Activated naive CD8-positive, alpha-beta T cell treated with anti-CD3 and anti-CD28 coated beads, Interleukin-2, amount 10 ng/mL, durations not matched to agents 7 days and 5 days (primary cell): ENCODE results near the gene KLF6. TPM values are rescaled to one million over a fixed set of nuclear protein-coding genes. Genes with fewer than 3 reads are reported as not detected.

ENCODE experiments used
- ATAC-seq: fragments of 150-1000 bp; cut with Tn5 transposase; one replicate; pipeline ENCODE4 v1.10.0; 2021; ENCODE audit warnings: low read depth, moderate library complexity
- POLR2A ChIA-PET: fragments of 350-600 bp; sonication (Branson Sonifier 250); formaldehyde crosslinking; loops from one replicate; lab custom pipeline; 2021; ENCODE audit warnings: antibody characterized with exemption; lab: Charles Lee
- DNase-seq: peaks from one replicate; pipeline ENCODE4 v3.0.0; 2021
- H3K27ac Mint-ChIP-seq: one replicate; pipeline ENCODE4 v1.8.0; 2022; ENCODE audit warnings: mild to moderate bottlenecking, mixed read lengths
- H3K27me3 Mint-ChIP-seq: one replicate; pipeline ENCODE4 v1.8.0; 2022; ENCODE audit warnings: mild to moderate bottlenecking, moderate library complexity, mixed read lengths
- H3K36me3 Mint-ChIP-seq: one replicate; pipeline ENCODE4 v1.8.0; 2021; ENCODE audit warnings: mild to moderate bottlenecking, mixed read lengths
- H3K4me1 Mint-ChIP-seq: one replicate; pipeline ENCODE4 v1.8.0; 2021; ENCODE audit warnings: mixed read lengths
- H3K4me3 Mint-ChIP-seq: one replicate; pipeline ENCODE4 v1.8.0; 2022; ENCODE audit warnings: mild to moderate bottlenecking, moderate library complexity, mixed read lengths
- H3K9me3 Mint-ChIP-seq: one replicate; pipeline ENCODE4 v1.8.0; 2021; ENCODE audit warnings: mixed read lengths
- total RNA-seq, 2 experiments: library from RNA; stranded (reverse); gene quantifications; one replicate each; pipeline ENCODE4 v1.2.3, GENCODE V29; 2021

KLF6 gene
- 100 to 1,000 TPM; 350 to 352 TPM for total RNA-seq

GRCh38 chr10:3784510-3785250 is at the start of gene KLF6:
KLF6 (minus strand) TSS chr10:3785209; CDS start chr10:3785014, 195 bp downstream.
- peak; percentile 2 for ATAC-seq
- peak within 1 kb of the TSS; percentile 92 for H3K4me3 Mint-ChIP-seq
- peak within 1 kb of the TSS; percentile 99 for H3K27ac Mint-ChIP-seq
- POLR2A ChIA-PET, result interaction anchor here (0.5 to 6.8 kb wide), 87 partner anchors 8 to 979 kb away, joined by 3 to 533 read pairs (median 5); partner anchors contain the start of gene PITRM1
- H3K9me3 Mint-ChIP-seq, result peaks cover 4% of the 10 kb centered on the region
- H3K4me1 Mint-ChIP-seq, result peaks cover 42% of the 10 kb centered on the region
- DNase-seq, result no peak
- H3K36me3 Mint-ChIP-seq, result peaks cover 57% of the 10 kb centered on the region
- no peaks in the 10 kb centered on the region for H3K27me3 Mint-ChIP-seq

DNA sequence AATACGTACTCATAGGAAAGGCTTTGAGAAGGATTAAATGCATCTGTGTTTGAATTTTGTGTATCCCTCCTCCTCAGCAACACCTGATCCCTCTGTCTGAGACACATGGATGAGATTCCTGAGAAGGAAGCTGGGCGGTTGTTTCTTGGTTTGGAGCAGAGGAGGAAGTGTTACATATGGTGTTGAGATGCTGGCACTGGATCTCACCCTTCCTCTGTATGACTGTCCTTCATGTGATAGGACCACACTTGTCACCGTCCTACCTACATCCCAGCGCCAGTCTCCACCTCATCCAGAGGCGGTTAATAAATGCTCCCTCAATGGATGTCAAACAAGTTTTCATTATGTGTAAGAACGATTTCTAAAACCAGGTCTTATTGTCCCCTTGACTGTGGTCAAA is 49.4 kb upstream of the KLF6 start:
- H3K36me3 Mint-ChIP-seq, result peaks cover 9% of the 10 kb centered on the region
- DNase-seq (no peak), ATAC-seq (no peak)
- H3K27ac Mint-ChIP-seq, result no peak overlapping the region
- POLR2A ChIA-PET, result interaction anchor here (0.6 to 1.9 kb wide), 2 partner anchors 49 to 755 kb away, joined by 3 to 7 read pairs; partner anchors contain the start of gene KLF6
- H3K4me3 Mint-ChIP-seq, result no peak overlapping the region
- H3K9me3 Mint-ChIP-seq, result peaks cover 8% of the 10 kb centered on the region
- H3K27me3 Mint-ChIP-seq, result no peaks in the 10 kb centered on the region
- peaks cover 44% of the 10 kb centered on the region for H3K4me1 Mint-ChIP-seq

DNA sequence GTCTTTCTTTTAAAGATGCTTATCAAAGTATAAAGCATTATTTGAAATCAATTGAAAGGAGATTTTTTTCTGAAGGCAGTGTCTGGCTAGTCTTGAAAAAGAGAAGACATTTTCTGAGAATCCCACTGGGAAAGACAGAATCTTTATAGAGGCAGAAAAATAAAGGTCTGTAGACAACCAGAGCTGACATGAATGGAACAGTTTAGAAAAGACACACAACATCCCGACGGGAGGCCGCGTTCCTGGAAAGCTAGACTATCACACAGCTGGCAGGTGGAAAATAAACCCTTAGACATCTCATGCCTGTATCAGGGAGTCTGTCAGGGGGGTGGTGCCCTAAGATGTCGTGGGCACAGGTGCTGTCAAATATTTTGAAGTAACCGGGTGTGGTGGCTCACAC is 48.0 kb upstream of the KLF6 start:
- Mint-ChIP-seq H3K27ac (no peak overlapping the region), H3K4me3 (no peak overlapping the region), H3K27me3 (no peaks in the 10 kb centered on the region), H3K9me3 (peaks cover 8% of the 10 kb centered on the region), H3K36me3 (peaks cover 10% of the 10 kb centered on the region), H3K4me1 (peaks cover 55% of the 10 kb centered on the region)
- ATAC-seq, result no peak
- POLR2A ChIA-PET, result interaction anchor here (2.8 kb wide), 1 partner anchor 49 kb away, joined by 17 read pairs; the partner anchor contains the start of gene KLF6
- DNase-seq, result no peak

- H3K4me1 Mint-ChIP-seq, result peaks cover 55% of the 10 kb centered on the region
- H3K9me3 Mint-ChIP-seq, result peaks cover 6% of the 10 kb centered on the region
- H3K27me3 Mint-ChIP-seq, result no peaks in the 10 kb centered on the region
- no peak for DNase-seq
- POLR2A ChIA-PET, result interaction anchor here (2.8 kb wide), 1 partner anchor 48 kb away, joined by 17 read pairs; the partner anchor contains the start of gene KLF6
- peaks cover 11% of the 10 kb centered on the region for H3K36me3 Mint-ChIP-seq
- no peak for ATAC-seq
- no peak overlapping the region for H3K27ac Mint-ChIP-seq
- no peak overlapping the region for H3K4me3 Mint-ChIP-seq
Measured at GRCh38 chr10:3832022-3832786, 47.2 kb upstream of the KLF6 start.

- no peak overlapping the region for H3K4me3 Mint-ChIP-seq
- POLR2A ChIA-PET, result interaction anchor here (2.8 kb wide), 1 partner anchor 47 kb away, joined by 17 read pairs; the partner anchor contains the start of gene KLF6
- H3K9me3 Mint-ChIP-seq, result peaks cover 6% of the 10 kb centered on the region
- H3K27ac Mint-ChIP-seq, result no peak overlapping the region
- H3K36me3 Mint-ChIP-seq, result peaks cover 11% of the 10 kb centered on the region
- H3K27me3 Mint-ChIP-seq, result no peaks in the 10 kb centered on the region
- ATAC-seq (no peak), DNase-seq (no peak)
- peaks cover 53% of the 10 kb centered on the region for H3K4me1 Mint-ChIP-seq
Measured at GRCh38 chr10:3831608-3832007, 46.6 kb upstream of the KLF6 start.

DNA sequence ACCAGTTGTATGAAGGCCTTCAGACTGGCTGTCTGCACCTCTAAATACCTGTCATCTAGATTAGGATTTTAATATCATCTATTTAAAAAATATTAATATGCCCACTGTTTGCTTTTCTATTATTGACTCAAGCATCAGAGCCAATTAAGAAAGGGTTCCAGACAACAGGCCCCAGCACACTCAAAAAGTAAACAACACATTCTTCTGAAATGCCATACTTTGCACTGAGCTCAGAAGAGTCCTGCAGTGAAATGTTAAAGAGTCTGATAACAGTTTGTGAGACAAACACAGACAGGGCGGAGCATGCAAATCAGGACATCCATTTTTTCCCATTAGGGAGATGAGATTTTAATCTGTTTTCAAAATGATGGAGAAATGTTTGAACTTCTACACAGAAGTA is 45.9 kb upstream of the KLF6 start:
- no peak for ATAC-seq
- no peak for DNase-seq
- peaks cover 11% of the 10 kb centered on the region for H3K36me3 Mint-ChIP-seq
- peaks cover 6% of the 10 kb centered on the region for H3K9me3 Mint-ChIP-seq
- no peaks in the 10 kb centered on the region for H3K27me3 Mint-ChIP-seq
- POLR2A ChIA-PET, result interaction anchor here (2.8 kb wide), 1 partner anchor 46 kb away, joined by 17 read pairs; the partner anchor contains the start of gene KLF6
- H3K4me3 Mint-ChIP-seq, result no peak overlapping the region
- peaks cover 46% of the 10 kb centered on the region for H3K4me1 Mint-ChIP-seq
- H3K27ac Mint-ChIP-seq, result no peak overlapping the region

- POLR2A ChIA-PET, result interaction anchor here (0.6 to 3.1 kb wide), 12 partner anchors 9 to 120 kb away, joined by 3 to 51 read pairs (median 6); partner anchors contain the start of gene KLF6
- DNase-seq (no peak), ATAC-seq (no peak)
- peaks cover 3% of the 10 kb centered on the region for H3K9me3 Mint-ChIP-seq
- H3K4me3 Mint-ChIP-seq, result peak overlapping the region; percentile 69
- peaks cover 8% of the 10 kb centered on the region for H3K36me3 Mint-ChIP-seq
- H3K27ac Mint-ChIP-seq, result peak overlapping the region; percentile 91
- no peaks in the 10 kb centered on the region for H3K27me3 Mint-ChIP-seq
- H3K4me1 Mint-ChIP-seq, result peaks cover 41% of the 10 kb centered on the region
Measured at GRCh38 chr10:3829156-3830050, 44.4 kb upstream of the KLF6 start.

DNA sequence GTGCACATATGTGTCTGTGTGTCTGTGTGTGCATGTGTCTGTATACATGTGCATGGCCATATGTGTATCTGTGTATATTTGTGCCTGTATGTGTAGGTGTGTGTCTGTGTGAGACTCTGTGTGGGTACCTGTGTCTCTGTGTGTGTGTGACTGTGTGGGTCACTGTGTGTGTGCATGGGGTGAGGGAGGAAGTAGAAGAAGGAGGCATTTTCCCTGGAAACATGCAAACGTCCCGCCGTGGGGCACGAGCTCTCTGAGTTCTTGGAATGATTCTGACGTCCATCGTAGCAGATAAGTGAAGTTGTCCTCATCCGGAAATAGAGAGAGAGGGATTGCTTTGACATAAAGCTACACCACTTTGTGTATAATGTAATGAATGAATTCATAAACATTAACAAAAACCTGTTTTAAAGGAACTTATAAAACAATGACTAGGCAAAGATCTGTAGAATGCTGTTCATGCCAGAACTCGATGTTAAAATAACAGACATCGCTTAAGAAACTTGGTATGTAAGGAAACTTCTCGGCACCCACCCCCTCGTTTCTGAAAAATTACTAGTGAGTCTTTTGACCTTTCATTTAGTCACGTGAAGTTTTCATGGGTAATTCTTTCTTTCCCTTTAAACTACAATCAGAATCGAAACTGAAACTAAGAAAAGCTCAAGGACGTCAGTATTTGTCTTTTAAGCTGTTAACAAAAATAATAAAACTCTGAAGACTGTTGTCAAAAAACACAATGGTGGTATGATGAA is 43.6 kb upstream of the KLF6 start:
- Mint-ChIP-seq H3K27me3 (no peaks in the 10 kb centered on the region), H3K4me3 (peak overlapping the region; percentile 69), H3K36me3 (peaks cover 2% of the 10 kb centered on the region), H3K27ac (peak overlapping the region; percentile 91), H3K4me1 (peaks cover 40% of the 10 kb centered on the region), H3K9me3 (no peaks in the 10 kb centered on the region)
- ATAC-seq, result peak; percentile 57
- POLR2A ChIA-PET, result interaction anchor here (0.6 to 3.1 kb wide), 12 partner anchors 10 to 121 kb away, joined by 3 to 51 read pairs (median 6); partner anchors contain the start of gene KLF6
- no peak for DNase-seq

DNA sequence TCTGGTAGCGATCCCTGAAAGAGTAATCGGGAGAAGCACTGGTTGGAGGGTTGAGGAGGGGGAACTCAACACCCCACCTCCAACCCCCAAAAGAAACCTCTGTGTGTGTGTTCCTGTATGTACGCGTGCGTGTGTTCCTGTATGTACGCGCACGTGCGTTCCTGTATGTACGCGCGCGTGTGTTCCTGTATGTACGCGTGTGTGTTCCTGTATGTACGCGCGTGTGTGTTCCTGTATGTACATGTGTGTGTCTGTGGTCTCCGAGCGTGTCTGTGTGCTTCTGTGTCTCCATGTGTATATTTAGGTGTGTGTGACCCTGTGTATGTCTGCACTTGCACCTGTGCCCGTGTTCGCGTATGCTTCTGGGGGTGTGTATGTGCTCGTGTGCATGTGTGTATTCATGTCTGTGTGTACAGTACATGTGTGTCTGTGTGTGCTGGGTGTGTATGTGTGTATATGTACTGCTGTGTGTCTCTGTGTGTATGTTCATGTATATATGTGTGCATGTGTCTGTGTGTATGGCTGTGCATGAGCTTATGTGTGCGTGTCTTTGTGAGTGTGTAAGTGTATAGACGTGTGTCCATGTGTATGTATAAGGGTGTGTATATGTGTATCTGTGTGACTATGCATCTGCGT is 42.9 kb upstream of the KLF6 start:
- H3K4me1 Mint-ChIP-seq, result peaks cover 40% of the 10 kb centered on the region
- peak overlapping the region; percentile 91 for H3K27ac Mint-ChIP-seq
- no peaks in the 10 kb centered on the region for H3K27me3 Mint-ChIP-seq
- no peak for ATAC-seq
- peak overlapping the region; percentile 69 for H3K4me3 Mint-ChIP-seq
- DNase-seq, result no peak
- H3K36me3 Mint-ChIP-seq, result peaks cover 2% of the 10 kb centered on the region
- POLR2A ChIA-PET, result interaction anchor here (1.4 to 3.1 kb wide), 8 partner anchors 12 to 121 kb away, joined by 3 to 51 read pairs (median 8); partner anchors contain the start of gene KLF6
- H3K9me3 Mint-ChIP-seq, result no peaks in the 10 kb centered on the region

DNA sequence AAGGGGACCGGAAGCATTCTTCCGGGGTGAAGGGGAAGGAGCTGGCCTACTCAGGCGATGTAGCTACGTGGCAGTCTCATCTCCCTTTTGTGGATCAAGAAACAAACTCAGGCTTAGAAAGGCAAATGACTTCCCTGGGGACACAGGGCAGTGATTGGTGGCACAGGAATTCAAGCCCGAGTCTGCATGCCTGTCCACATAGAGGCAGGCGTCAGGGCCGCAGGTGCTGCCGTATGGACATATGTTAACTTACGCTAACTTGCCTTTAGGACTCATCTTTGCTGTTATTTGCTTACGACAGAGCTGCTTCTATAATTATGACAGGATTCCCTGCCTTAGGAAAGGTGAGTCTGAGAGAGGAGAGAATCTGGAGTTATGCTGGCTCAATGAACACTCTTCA is 42.3 kb upstream of the KLF6 start:
- Mint-ChIP-seq H3K4me3 (no peak overlapping the region), H3K36me3 (peaks cover 2% of the 10 kb centered on the region), H3K27me3 (no peaks in the 10 kb centered on the region), H3K9me3 (peaks cover 1% of the 10 kb centered on the region), H3K27ac (no peak overlapping the region), H3K4me1 (peaks cover 34% of the 10 kb centered on the region)
- DNase-seq (no peak), ATAC-seq (no peak)
- POLR2A ChIA-PET, result interaction anchor here (1.4 to 3.1 kb wide), 4 partner anchors 11 to 43 kb away, joined by 5 to 51 read pairs (median 10); partner anchors contain the start of gene KLF6

GRCh38 chr10:3825862-3826351 is 40.9 kb upstream of the KLF6 start:
- Mint-ChIP-seq H3K9me3 (peaks cover 1% of the 10 kb centered on the region), H3K27ac (no peak overlapping the region), H3K4me1 (peaks cover 32% of the 10 kb centered on the region), H3K27me3 (no peaks in the 10 kb centered on the region), H3K36me3 (peaks cover 4% of the 10 kb centered on the region), H3K4me3 (no peak overlapping the region)
- POLR2A ChIA-PET, result interaction anchor here (1.6 kb wide), 1 partner anchor 41 kb away, joined by 3 read pairs; the partner anchor contains the start of gene KLF6
- DNase-seq (no peak), ATAC-seq (no peak)
